ENCODE measurements around the gene LRP6.

The LRP6 gene

DNA sequence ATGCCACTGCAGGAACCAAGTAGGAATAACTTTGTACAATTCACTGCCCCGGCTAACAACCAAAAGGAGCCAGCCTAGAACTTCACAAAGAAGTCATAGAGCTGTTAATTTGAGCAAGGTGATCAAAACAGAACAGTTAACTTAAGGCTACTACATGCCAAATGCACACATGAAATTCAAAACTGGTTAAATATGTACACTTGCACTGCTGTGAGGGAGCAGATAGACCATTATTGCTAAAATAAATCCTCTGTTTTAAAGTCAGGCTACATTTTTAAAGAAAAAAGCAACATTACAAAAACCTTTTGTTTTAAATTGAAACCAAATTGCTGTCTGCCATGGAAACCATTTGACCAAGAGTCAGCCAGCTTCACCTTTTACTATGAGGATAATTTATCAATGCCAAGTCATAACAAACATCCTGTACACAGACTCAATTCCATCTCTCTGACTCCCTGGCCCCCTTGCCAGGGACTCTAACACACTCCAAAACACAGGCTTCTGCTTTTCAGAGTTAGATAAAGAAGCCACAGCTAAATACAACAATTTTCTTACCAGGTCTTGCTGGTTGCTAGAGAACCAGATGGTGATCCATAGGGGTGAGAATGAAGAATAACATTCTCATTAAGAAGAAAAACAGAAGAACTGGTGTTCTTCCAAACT lies 84.0 kb downstream of the LRP6 start:
- DNase-seq (ENCODE audit: low read depth): peak; percentile 69
- TF ChIP-seq, protein P1, sequence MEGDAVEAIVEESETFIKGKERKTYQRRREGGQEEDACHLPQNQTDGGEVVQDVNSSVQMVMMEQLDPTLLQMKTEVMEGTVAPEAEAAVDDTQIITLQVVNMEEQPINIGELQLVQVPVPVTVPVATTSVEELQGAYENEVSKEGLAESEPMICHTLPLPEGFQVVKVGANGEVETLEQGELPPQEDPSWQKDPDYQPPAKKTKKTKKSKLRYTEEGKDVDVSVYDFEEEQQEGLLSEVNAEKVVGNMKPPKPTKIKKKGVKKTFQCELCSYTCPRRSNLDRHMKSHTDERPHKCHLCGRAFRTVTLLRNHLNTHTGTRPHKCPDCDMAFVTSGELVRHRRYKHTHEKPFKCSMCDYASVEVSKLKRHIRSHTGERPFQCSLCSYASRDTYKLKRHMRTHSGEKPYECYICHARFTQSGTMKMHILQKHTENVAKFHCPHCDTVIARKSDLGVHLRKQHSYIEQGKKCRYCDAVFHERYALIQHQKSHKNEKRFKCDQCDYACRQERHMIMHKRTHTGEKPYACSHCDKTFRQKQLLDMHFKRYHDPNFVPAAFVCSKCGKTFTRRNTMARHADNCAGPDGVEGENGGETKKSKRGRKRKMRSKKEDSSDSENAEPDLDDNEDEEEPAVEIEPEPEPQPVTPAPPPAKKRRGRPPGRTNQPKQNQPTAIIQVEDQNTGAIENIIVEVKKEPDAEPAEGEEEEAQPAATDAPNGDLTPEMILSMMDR (conservative IDR thresholded peaks at IDR 0.05; ENCODE audit: low read length): no peak

DNA sequence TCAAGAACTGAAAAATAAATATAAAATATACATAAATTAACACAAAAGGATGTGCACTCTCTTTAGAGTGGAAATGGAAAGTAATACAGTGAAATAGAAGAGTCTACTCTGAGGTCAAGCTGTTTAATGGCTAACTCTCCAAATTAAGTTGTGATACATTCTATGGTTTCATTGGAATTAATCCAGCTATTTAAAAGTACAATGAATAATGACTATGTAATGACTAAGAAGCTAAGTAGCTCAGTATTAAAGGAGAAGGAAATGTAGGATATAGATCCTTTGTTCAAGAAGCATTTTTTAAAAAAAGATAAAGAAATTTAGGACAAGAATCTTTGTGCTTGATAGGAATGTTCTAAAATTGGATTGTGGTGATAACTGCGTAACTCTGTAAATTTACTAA lies 85.3 kb downstream of the LRP6 start:
- DNase-seq (ENCODE audit: low read depth): peak; percentile 47
- no peak overlapping the region for H3K4me3 ChIP-seq (ENCODE audit: low read length)
- TF ChIP-seq, protein P1 (conservative IDR thresholded peaks at IDR 0.05; ENCODE audit: low read length): no peak

More for the DNA sequence above, 84.0 kb downstream of the LRP6 start:
- no peak overlapping the region for H3K4me3 ChIP-seq (ENCODE audit: low read length)

DNA sequence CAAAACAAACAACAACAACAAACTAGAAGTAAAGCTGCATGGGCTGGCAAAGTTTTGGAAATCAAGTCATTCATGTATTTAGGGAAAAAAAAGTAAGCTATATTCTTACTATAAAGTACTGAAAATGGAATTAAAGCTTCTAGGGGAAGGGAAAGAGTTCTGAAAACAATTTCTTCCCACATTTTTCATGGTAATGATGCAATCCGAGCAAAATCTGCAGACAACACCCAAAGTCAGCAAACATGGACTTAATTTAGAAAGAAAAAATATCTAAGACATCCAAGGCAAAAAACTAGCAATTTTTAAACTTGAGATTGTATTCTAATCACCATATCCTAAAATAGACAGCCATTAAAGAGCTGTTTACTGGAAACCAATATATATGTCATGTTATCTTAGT lies 86.3 kb downstream of the LRP6 start:
- no peak overlapping the region for H3K4me3 ChIP-seq (ENCODE audit: low read length)
- DNase-seq (ENCODE audit: low read depth): peak; percentile 71
- TF ChIP-seq, protein P1 (conservative IDR thresholded peaks at IDR 0.05; ENCODE audit: low read length): no peak

DNA sequence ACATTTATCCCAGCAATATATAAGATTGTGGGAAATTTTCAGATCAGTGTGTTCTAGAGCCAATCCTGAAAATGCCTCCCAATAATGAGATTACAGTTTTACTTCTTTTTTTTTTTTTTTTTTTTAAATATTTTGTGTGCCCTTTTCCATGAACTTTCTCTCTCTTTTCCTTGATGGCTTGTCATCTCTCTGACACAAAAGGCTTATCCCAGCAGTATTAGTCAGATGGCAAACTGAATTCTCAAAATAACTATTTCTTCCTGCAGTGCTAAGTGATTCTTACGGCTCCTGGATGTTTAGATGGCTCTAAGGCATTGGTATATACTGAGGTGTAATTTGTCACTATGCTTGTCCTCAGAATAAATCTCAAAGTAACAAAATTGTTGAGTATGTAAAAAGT lies 86.7 kb downstream of the LRP6 start:
- H3K4me3 ChIP-seq (ENCODE audit: low read length): no peak overlapping the region

DNA sequence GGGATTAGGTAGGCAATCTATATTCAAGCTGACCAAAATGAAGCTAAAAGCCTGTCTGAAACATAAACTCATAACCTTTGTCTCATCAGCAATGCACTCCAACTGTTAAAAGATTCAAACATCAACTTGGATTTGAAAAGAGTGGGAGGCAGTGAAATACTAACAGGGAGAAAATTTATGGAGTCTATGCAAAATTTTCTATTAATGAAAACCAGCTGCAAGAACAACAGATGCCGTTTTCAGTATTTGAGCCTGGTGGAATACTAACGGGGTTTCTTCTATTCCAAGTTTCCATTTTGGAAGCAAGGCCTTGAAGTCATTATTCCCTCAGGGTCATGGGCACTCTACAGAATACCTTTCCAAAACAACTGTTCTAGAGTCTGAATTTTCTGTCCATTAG lies 88.3 kb downstream of the LRP6 start:
- TF ChIP-seq, protein P1 (conservative IDR thresholded peaks at IDR 0.05; ENCODE audit: low read length): no peak
- H3K4me3 ChIP-seq (ENCODE audit: low read length): no peak overlapping the region
- peak; percentile 34 for DNase-seq (ENCODE audit: low read depth)

More for the DNA sequence above, 86.7 kb downstream of the LRP6 start:
- TF ChIP-seq, protein P1 (conservative IDR thresholded peaks at IDR 0.05; ENCODE audit: low read length): no peak
- DNase-seq (ENCODE audit: low read depth): no peak

DNA sequence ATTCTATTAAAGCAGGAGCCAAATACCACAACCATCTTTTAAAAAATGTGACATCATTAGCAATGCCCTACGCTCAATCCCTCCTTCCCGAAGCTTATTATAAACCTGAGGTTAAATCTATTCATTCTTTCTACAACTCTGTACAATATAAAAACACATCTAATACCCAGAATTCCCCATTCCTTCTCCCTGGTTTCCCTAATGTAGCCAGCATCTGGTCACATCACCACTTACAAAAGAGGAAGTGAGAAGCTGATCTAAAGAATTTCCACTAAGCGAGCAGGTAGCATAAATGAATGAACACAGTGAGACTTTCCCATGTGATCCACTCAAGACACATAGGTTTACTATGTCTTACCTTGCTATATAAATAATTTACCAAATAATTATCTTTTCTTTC lies 90.4 kb downstream of the LRP6 start:
- no peak for DNase-seq (ENCODE audit: low read depth)
- no peak overlapping the region for H3K4me3 ChIP-seq (ENCODE audit: low read length)

More for the DNA sequence above, 90.4 kb downstream of the LRP6 start:
- TF ChIP-seq, protein P1 (conservative IDR thresholded peaks at IDR 0.05; ENCODE audit: low read length): no peak
